Smooth muscle cell of the brain vasculature (primary cell): ENCODE measurements around the gene FSTL4.
"Not testable (repeated sequence)": the region's sequence is repeated elsewhere in the genome, so short reads cannot be mapped to it uniquely, and the experiment has no call there.

Source experiments
- DNase-seq: peaks from one replicate; pipeline ENCODE4 v3.0.0-alpha.2; 2012; ENCODE audit warnings: low read depth, low spot score

FSTL4 gene

GRCh38 chr5:133404724-133405123 lies 207.6 kb downstream of the FSTL4 start:
- DNase-seq, result no peak

- DNase-seq, result no peak
Observed at GRCh38 chr5:133403741-133404364, 208.5 kb downstream of the FSTL4 start.

DNA sequence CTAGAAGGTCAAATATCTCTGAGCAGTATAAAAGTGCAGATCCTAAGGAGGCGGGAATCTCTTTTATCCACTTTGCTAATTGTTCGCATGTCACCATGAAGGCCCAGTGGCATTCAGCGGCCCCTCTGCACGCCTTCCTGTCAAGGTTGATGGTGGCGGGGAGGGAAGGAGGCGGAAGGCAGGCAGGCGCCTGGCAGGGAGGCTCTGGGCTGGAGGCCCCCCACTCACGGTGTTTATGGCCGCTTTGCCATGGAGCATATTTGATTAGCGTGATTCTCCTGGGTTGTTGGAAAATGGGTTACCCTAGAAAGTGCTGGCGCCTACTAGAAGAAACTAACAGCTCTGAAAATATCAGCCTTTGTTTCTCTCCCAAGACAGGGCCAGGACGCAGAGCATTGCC lies 209.6 kb downstream of the FSTL4 start:
- DNase-seq, result no peak

DNA sequence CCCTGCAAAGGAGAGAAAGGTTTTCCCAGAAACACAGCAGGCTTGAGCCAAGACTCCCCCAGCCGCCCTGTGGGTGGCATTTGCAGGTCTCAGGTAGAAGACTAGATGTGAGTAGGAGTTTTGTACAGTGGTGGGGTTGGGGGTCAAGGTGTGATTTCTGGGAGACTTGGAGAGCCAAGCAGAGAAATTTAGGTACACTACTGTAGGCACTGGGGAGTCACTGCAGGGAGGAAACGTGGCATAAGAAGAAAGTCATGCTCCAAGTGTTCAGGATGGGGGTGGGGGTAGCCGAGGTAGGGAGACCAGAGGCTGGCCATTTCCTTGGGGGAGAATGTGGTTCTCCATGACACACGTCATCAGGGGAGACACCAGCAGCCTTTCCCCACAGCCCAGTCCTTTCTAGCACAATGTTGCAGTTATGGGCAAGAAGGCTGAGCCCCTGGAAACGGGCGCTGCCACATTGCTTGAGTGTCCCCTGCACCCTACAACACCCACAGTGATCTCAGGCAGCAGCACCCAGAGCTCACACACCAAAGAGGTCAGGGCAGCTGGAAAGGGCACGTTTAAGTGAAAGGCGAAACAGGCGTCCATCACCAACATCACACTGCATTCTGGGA lies 210.5 kb downstream of the FSTL4 start:
- no peak for DNase-seq

GRCh38 chr5:133400831-133401351 lies 211.4 kb downstream of the FSTL4 start:
- DNase-seq, result no peak

DNA sequence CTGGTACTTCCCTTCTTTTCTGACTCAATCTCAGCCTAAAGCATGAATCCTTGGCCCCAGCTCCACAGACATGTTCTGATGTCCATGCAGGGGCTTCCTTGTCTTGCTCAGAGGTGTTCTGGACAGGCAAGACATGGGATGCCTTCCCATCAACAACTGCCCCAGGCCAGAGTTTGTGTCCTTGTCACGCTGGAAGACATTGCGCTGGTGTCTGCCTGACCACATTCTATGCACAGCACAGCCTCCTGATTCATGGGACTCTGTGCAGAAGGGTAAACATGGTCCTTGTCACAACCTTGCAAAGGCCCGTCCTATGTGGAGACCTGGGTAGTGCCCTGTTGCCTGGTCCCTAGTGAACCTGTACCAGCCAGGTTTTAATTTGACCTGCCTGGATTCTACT lies 212.2 kb downstream of the FSTL4 start:
- DNase-seq, result no peak

DNA sequence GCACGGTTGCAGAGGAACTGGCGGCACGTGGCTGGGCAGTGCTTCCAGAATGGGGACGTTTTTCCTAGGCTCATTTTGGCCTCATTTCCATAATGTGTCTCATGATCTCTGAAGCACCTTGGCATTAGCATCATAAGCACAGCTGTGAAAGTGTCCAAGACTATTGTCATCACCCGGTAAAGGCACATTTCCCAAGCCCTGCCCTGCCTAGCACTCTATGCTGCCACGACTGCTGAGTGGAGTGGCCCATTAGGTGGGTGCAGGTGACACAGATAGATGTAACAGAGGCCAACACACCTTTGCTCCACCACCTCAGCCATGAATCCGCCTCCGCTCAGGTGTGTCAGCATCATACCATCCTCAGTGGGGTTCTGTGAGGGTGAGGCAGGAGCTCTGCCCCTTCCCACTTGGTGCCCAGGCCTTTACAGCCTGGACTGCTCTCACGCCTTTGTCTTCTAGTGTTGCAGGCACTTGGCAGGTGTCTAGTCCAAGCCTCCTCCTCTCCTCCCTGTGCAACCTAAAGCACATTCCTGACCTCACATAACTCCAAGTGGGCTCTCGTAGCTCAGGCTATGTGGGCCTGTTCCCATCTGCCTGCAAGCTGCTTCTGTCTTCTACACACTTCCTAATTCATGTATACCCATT lies 213.0 kb downstream of the FSTL4 start:
- no peak for DNase-seq

GRCh38 chr5:133398646-133399101 lies 213.7 kb downstream of the FSTL4 start:
- DNase-seq, result no peak

DNA sequence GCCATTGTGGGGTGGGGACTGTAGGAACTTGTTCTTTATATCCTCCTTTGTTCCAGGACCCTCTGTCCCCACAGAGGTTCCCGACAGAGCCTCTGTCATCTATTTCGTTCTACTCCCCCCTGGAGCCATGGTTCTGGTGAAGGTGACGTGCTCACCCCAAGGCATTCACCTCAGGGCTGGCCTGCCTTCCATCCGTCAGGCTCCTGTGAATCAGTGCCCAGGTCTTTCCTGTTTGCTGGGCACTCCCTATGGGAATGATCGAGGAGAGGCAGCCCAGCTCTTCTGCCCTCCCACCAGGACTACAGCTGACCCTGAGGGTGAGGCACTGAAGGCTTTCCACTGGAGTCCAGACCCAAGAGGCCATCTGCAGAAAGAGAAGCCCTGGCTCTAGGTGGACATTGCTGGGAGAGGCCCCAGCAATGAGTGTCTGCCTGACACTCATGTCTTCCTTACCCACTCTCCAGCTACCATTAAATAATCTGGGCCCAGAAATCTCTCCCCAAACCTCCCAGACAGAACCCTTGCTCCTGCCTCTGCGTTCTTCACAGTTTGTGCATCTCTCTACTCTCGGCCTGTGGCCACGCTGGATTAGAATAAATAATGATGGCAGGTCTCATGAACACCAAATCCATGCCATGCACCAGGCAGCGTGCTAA lies 214.2 kb downstream of the FSTL4 start:
- DNase-seq, result no peak

DNA sequence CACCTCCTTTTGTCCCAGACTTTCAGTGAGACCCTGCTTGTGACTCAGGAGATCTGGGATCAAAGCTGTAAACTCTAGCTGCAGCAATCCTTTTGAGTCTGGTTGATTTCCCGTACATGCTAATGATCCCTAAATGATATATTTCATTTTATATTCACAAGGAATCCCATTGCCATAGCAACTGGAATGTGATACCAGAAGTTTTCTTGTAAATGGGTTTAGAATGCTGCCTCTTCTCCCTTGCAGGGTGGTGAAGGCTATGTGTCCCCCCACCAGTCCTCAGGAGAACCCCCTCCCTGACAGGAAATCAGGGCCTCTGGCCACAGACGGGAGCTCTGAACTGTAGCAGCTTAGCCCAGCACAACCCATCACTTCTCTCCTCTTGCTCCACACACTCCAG lies 215.0 kb downstream of the FSTL4 start:
- DNase-seq, result no peak

DNA sequence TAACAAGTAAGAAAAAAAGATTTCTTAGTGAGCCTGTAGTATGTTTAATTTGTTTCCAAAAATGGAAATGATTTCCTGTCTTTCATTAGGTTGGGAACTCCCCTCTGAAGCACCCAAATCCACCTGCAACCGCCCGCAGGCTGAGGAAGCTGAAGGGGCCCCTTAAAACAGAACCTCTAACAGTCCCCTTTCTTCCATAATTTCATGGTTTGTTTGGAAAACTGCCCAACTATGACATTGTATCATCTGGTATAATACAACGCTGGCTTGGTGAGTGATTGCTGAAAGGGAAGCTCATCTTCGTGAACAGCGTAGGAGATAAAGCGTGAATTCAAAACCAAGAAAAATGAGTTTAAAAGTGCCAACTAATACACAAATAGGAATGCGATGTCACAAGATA lies 215.5 kb downstream of the FSTL4 start:
- no peak for DNase-seq

DNA sequence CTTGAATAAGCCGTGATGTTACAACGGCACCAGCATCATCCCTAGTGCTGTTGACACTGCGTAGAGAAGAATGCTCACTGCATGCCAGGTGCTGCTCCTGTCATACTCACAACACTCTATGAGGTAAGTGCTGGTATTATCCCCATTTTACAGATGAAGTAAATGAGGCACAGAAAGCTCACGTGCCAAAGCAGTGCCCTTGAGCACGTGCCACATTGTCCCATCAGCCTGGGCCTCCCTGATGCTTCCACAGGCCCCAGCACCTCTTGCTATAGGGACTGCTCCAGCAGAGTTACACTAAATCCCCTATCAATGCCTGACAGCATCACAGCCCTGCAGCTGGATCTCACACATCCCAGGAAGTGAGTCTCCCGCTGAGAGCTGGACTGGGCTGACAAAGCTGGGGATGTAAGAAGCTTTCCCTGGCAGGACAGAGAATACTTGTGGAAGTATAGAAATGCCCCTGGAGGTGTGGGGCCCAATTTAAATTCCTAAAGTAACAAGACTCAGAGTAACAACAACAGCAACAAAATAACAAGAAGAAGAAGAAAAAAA lies 216.1 kb downstream of the FSTL4 start:
- no peak for DNase-seq

- not testable (repeated sequence) for DNase-seq
Observed at GRCh38 chr5:133395207-133395606, 217.1 kb downstream of the FSTL4 start.

- not testable (repeated sequence) for DNase-seq
Observed at GRCh38 chr5:133394477-133394817, 217.9 kb downstream of the FSTL4 start.

GRCh38 chr5:133393776-133394476 lies 218.4 kb downstream of the FSTL4 start:
- no peak for DNase-seq

- no peak for DNase-seq
Observed at GRCh38 chr5:133392448-133392847, 219.9 kb downstream of the FSTL4 start.

DNA sequence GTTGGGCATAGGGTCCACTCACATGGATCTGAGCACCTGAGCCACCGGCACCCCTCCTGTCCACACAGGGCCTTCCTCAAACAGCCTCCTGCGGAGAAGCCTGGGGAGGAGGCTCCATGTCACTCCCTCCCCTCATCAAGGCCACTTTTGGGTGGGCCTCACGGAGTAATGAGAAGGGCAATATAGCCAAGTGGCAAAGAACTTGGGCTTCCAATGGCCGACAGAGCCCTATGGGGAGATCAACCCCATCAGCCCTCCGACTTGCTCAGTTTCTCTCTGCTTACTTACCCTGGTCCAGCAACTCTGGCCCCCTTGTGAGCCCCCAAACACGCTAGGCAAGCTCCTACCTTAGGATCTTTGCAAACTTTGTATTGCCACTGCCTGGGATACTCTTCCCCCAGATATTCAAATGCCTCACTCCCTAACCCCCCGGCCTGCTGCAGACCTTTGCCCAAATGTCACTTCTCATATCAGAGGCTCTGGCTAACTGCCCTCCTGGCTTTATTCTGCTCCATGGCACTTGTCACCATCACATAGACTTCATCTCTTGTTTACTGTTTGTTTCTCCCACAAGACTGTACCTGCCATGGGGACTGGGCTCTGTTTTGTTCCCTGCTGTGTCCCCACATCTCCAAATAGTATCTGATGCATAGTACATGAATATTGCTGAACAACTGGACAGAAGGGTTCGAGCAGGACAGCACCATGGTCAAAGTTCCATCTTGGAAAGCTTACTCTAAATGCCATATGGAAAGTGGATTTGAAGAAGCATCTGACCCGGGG lies 220.8 kb downstream of the FSTL4 start:
- DNase-seq, result no peak

DNA sequence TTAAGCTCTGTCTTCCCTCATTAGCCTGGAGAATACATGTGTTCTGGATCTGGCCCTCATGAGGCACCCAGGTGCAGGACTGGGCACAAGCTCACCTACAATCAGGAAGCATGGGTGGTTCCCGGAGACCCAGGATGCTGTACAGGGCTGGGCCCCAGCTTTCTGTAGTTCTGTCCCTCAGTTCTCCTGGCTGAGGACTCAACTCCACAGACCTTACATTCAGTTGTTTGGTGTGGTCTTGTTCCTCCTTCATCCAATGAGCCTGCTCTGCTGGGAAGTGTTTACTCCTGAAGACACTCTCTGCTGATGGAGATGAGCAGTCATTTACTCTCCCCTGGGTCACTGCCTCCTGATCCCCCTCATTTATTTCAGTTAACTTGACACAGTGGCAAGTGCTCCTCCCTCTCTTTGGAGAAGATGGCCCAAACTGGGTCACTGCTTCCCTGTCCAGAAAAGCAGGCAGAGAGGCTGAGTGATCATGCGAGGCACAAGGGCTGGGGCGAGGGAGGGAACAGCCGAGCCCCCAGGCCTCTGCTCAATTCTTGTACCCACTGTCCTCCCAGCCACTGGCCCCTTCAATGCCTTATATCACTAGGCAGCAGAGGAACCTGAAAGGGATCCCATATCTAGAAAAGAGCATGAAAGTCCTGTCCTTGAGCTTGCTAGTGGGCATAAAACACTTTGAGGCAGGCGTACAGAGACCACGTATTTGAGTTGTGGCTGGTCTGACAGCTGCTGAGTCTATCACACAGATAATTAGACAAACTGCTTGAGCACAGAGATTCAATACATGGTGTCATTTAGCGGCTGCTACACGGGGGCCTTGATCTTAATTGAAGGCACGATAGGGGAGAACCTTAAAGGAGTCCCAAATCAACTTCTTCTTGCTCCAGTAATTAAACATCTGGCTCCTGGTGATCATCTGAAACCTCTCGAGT lies 221.7 kb downstream of the FSTL4 start:
- DNase-seq, result no peak

- no peak for DNase-seq
Observed at GRCh38 chr5:133389066-133389590, 223.2 kb downstream of the FSTL4 start.
